Left lung (tissue), 10 donors: ENCODE measurements around the gene CYB5R4. TPM values are rescaled to one million over a fixed set of nuclear protein-coding genes. Genes with fewer than 3 reads are reported as not detected.

ENCODE experiments used
- ATAC-seq: fragments of 200-7000 bp; cut with Tn5 transposase; one replicate; pipeline ENCODE4 v1.9.1; 2020; ENCODE audit warnings: moderate library complexity
- DNase-seq, 4 donors: peaks; one replicate each; pipeline ENCODE4 v3.0.0-alpha.2; 2013 to 2020
- H3K27ac ChIP-seq, 2 donors: fragments of 200-600 bp; sonication (generic) in 1 of 2; one replicate each; pipeline versions ENCODE4 v1.5.0 to v1.8.0; 2020 to 2021
- H3K27me3 ChIP-seq, 2 donors: fragments of 200-600 bp; sonication (generic) in 1 of 2; one replicate each; pipeline versions ENCODE4 v1.5.0 to v1.8.0; 2020 to 2021
- H3K36me3 ChIP-seq, 2 donors: fragments of 200-600 bp; sonication (generic) in 1 of 2; one replicate each; pipeline versions ENCODE4 v1.5.0 to v1.8.0; 2020 to 2021
- H3K4me1 ChIP-seq, 2 donors: fragments of 200-600 bp; one replicate each; pipeline ENCODE4 v1.8.0; 2021
- H3K4me3 ChIP-seq, 2 donors: fragments of 200-600 bp; sonication (generic) in 1 of 2; one replicate each; pipeline versions ENCODE4 v1.5.0 to v1.8.0; 2020 to 2021; ENCODE audit warnings: mild to moderate bottlenecking in 1 of 2
- H3K9me3 ChIP-seq, 2 donors: fragments of 200-600 bp; sonication (generic) in 1 of 2; one replicate each; pipeline versions ENCODE4 v1.5.0 to v1.8.0; 2020 to 2021
- CTCF ChIP-seq, 2 donors: fragments of 200-600 bp; sonication (generic) in 1 of 2; IDR thresholded peaks; one replicate each; pipeline versions ENCODE4 v1.5.0 to v1.8.0; 2021; ENCODE audit warnings: antibody characterized with exemption in 2 of 2
- intact Hi-C, 2 donors: fragments of 100-400 bp; cut with DNase I; formaldehyde crosslinking; loops; one replicate each; pipeline versions ENCODE4 v1.11.2 to v1.14.2; 2022
- polyA plus RNA-seq, 6 donors: library from polyadenylated mRNA; unstranded; fragments of 120-200 nt; gene quantifications; one replicate each; pipeline ENCODE4 v1.2.1, GENCODE V29; 2013; ENCODE audit not compliant: insufficient read length in 6 of 6
- total RNA-seq, 2 donors: library from RNA; stranded (reverse); fragmentation: NEBNext Ultra II Directional; extraction: Animal tissue kit (Norgen Biotek cat#: 25700); gene quantifications; one replicate each; pipeline ENCODE4 v1.2.1, GENCODE V29; 2021
- donor health status: DM: no; HTN: yes; CAD: no.
- donor health status: DM: no; HTN: no; CAD: no.

Gene CYB5R4
- total and polyA plus RNA-seq, 8 donors: 9.0 to 44.3 (median 12.9) TPM

DNA sequence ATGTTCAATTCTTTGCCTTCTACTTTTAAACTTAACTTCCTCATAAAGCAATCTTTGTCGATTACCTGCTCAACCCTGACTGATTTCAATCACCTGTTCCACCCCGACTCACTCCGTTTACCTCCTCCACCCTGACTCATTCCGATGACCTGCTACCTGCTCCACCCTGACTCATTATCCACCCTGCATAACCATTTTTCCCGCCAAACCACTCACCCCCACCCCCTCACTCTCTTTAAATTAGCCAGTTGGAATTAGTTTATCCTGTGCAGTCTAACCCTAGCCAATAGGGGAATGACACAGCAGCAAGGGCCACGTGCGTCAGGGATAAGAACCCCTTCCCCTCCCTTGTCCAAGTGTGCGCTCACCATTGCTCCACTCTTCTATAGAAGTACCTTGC, 117.4 kb downstream of the CYB5R4 start:
- Histone ChIP-seq H3K9me3 (no peaks in the 10 kb centered on the region), H3K4me1 (no peaks in the 10 kb centered on the region), H3K36me3 (no peaks in the 10 kb centered on the region), H3K27ac (no peak overlapping the region), H3K27me3 (no peaks in the 10 kb centered on the region), H3K4me3 (no peak overlapping the region)
- intact Hi-C loops: no loop called here
- ATAC-seq: peak; percentile 44
- peak in 1 of 4 donors; percentile 13 for DNase-seq
- no peak for TF ChIP-seq CTCF (IDR thresholded peaks at IDR 0.05)

DNA sequence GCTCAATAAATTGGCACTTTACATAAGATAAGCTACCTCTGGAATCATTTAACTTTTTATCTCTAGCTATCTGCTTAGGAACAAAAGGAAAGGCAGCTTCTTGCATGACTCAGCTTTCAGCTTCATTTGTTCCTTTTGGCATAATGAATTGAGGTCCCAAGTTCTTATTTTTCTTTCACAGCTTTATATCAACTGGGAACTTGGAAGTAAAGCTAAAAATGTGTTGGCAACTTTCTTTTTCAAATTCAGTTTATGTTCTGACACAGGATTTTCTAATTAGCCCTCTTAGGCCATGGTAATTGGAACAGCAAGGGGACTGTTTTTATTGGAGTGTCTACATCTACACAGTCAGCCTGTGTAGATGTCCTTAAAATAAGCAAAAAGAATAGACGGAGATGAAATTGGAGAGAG, 118.8 kb downstream of the CYB5R4 start:
- ATAC-seq: no peak
- Histone ChIP-seq H3K4me1 (no peaks in the 10 kb centered on the region), H3K4me3 (no peak overlapping the region), H3K9me3 (no peaks in the 10 kb centered on the region), H3K27ac (no peak overlapping the region), H3K36me3 (no peaks in the 10 kb centered on the region), H3K27me3 (no peaks in the 10 kb centered on the region)
- DNase-seq: no peak
- intact Hi-C loops: no loop called here
- no peak for TF ChIP-seq CTCF (IDR thresholded peaks at IDR 0.05)

DNA sequence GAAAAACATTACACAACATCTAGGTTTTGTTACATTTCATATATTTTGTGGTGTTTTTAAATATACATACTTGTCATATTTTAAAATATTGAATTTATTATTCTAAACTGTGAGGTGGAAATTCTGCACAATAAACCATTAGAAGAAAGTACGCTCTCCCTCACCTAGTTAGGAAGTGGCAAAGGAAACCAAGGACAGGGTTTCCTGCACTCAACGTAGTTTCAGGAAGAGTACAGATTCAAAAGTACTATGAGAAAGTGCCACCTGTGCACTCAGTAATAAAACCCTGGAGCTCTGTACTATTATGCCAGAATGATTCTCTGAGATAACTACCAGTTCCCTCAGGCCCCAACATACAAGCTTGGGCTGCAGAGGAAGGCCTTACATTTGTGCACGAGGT, 119.5 kb downstream of the CYB5R4 start:
- Histone ChIP-seq H3K36me3 (no peaks in the 10 kb centered on the region), H3K27me3 (no peaks in the 10 kb centered on the region), H3K4me3 (no peak overlapping the region), H3K4me1 (no peaks in the 10 kb centered on the region), H3K9me3 (no peaks in the 10 kb centered on the region), H3K27ac (no peak overlapping the region)
- ATAC-seq (peak; percentile 19), DNase-seq (no peak)
- TF ChIP-seq CTCF (IDR thresholded peaks at IDR 0.05): no peak
- intact Hi-C loops: no loop called here

- H3K27ac ChIP-seq: no peak overlapping the region
- H3K36me3 ChIP-seq: no peaks in the 10 kb centered on the region
- intact Hi-C loops: no loop called here
- no peaks in the 10 kb centered on the region for H3K9me3 ChIP-seq
- DNase-seq (no peak), ATAC-seq (no peak)
- TF ChIP-seq CTCF (IDR thresholded peaks at IDR 0.05): no peak
- no peak overlapping the region for H3K4me3 ChIP-seq
- no peaks in the 10 kb centered on the region for H3K4me1 ChIP-seq
- H3K27me3 ChIP-seq: no peaks in the 10 kb centered on the region
Measured at GRCh38 chr6:83984411-83984810, 124.9 kb downstream of the CYB5R4 start.

DNA sequence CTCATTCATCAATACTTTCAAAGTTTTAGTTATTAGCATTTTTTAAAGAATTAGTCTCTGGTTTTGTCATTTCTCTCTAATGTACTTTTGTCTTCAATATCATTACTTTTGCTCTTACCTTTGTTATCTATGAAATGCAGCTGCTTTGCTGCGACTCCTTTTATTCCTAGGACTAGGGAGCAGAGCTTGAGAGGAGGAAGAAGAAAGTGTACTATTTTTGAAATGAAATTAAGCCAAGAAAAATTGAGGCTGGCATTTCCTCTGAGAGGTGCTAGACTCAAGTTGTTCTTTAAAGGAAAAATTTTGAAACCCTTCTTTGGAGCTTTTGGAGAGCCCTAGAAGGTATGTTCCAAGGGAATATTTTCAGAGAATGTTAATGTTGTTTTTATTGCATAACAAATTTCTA, 125.8 kb downstream of the CYB5R4 start:
- intact Hi-C loops: no loop called here
- no peaks in the 10 kb centered on the region for H3K9me3 ChIP-seq
- no peak overlapping the region for H3K27ac ChIP-seq
- TF ChIP-seq CTCF (IDR thresholded peaks at IDR 0.05): no peak
- no peaks in the 10 kb centered on the region for H3K4me1 ChIP-seq
- ATAC-seq (peak; percentile 83), DNase-seq (no peak)
- H3K27me3 ChIP-seq: no peaks in the 10 kb centered on the region
- no peaks in the 10 kb centered on the region for H3K36me3 ChIP-seq
- no peak overlapping the region for H3K4me3 ChIP-seq
